ENCODE results near the gene ARHGAP21.

ARHGAP21 gene

GRCh38 chr10:24724381-24725228 is 918 bp upstream of the ARHGAP21 start:
- H3K4me2 ChIP-seq = peak overlapping the region; percentile 89
- peak overlapping the region; percentile 89 for H3K4me3 ChIP-seq
- peaks cover 63% of the 10 kb centered on the region for H3K4me1 ChIP-seq
- H3K9ac ChIP-seq = peak overlapping the region; percentile 87
- H4K20me1 ChIP-seq = peaks cover 28% of the 10 kb centered on the region
- H3K27me3 ChIP-seq = no peaks in the 10 kb centered on the region
- H3K27ac ChIP-seq = peak overlapping the region; percentile 91
- H3K36me3 ChIP-seq = peaks cover 5% of the 10 kb centered on the region
- H3K9me3 ChIP-seq = no peaks in the 10 kb centered on the region
- no peak for TF ChIP-seq Cebpa-rat (IDR thresholded peaks at IDR 0.05)

GRCh38 chr10:24723386-24723787 is 300 bp downstream of the ARHGAP21 start:
- Histone ChIP-seq H3K4me2 (peak overlapping the region; percentile 89), H3K27me3 (no peaks in the 10 kb centered on the region), H3K9ac (peak overlapping the region; percentile 87), H3K4me1 (peaks cover 71% of the 10 kb centered on the region), H3K27ac (peak overlapping the region; percentile 91), H3K4me3 (peak overlapping the region; percentile 89), H3K36me3 (peaks cover 6% of the 10 kb centered on the region), H4K20me1 (peaks cover 36% of the 10 kb centered on the region), H3K9me3 (no peaks in the 10 kb centered on the region)
- no peak for TF ChIP-seq Cebpa-rat (IDR thresholded peaks at IDR 0.05)

- H3K27me3 ChIP-seq = no peaks in the 10 kb centered on the region
- H3K27ac ChIP-seq = peak overlapping the region; percentile 91
- peak overlapping the region; percentile 89 for H3K4me3 ChIP-seq
- peaks cover 66% of the 10 kb centered on the region for H3K4me1 ChIP-seq
- H3K4me2 ChIP-seq = peak overlapping the region; percentile 89
- no peak for TF ChIP-seq Cebpa-rat (IDR thresholded peaks at IDR 0.05)
- H3K9me3 ChIP-seq = no peaks in the 10 kb centered on the region
- peaks cover 42% of the 10 kb centered on the region for H4K20me1 ChIP-seq
- peaks cover 11% of the 10 kb centered on the region for H3K36me3 ChIP-seq
- peak overlapping the region; percentile 87 for H3K9ac ChIP-seq
These were observed 856 bp downstream of the ARHGAP21 start for GRCh38 chr10:24722676-24723385.

- no peaks in the 10 kb centered on the region for H3K27me3 ChIP-seq
- H3K27ac ChIP-seq = peak overlapping the region; percentile 91
- peak overlapping the region; percentile 89 for H3K4me3 ChIP-seq
- peaks cover 48% of the 10 kb centered on the region for H4K20me1 ChIP-seq
- peaks cover 17% of the 10 kb centered on the region for H3K36me3 ChIP-seq
- H3K4me1 ChIP-seq = peaks cover 66% of the 10 kb centered on the region
- H3K9me3 ChIP-seq = no peaks in the 10 kb centered on the region
- no peak for TF ChIP-seq Cebpa-rat (IDR thresholded peaks at IDR 0.05)
- H3K4me2 ChIP-seq = peak overlapping the region; percentile 89
- H3K9ac ChIP-seq = peak overlapping the region; percentile 87
These were observed 1.5 kb downstream of the ARHGAP21 start for GRCh38 chr10:24722131-24722675.

- Histone ChIP-seq H3K9me3 (no peaks in the 10 kb centered on the region), H3K9ac (peak overlapping the region; percentile 87), H3K4me1 (peaks cover 66% of the 10 kb centered on the region), H3K27ac (no peak overlapping the region), H4K20me1 (peaks cover 56% of the 10 kb centered on the region), H3K27me3 (no peaks in the 10 kb centered on the region), H3K36me3 (peaks cover 17% of the 10 kb centered on the region), H3K4me3 (peak overlapping the region; percentile 89), H3K4me2 (peak overlapping the region; percentile 89)
- TF ChIP-seq Cebpa-rat (IDR thresholded peaks at IDR 0.05) = no peak
These were observed 2.2 kb downstream of the ARHGAP21 start for GRCh38 chr10:24721229-24722106.

GRCh38 chr10:24720096-24720495 is 3.6 kb downstream of the ARHGAP21 start:
- peak overlapping the region; percentile 89 for H3K4me2 ChIP-seq
- peaks cover 58% of the 10 kb centered on the region for H3K4me1 ChIP-seq

GRCh38 chr10:24718031-24718855 is 5.4 kb downstream of the ARHGAP21 start:
- Histone ChIP-seq H3K4me2 (no peak overlapping the region), H3K27me3 (no peaks in the 10 kb centered on the region), H3K9me3 (no peaks in the 10 kb centered on the region), H3K4me1 (peaks cover 56% of the 10 kb centered on the region), H3K4me3 (no peak overlapping the region), H3K9ac (no peak overlapping the region), H3K27ac (no peak overlapping the region), H4K20me1 (peaks cover 86% of the 10 kb centered on the region), H3K36me3 (peaks cover 17% of the 10 kb centered on the region)
- TF ChIP-seq Cebpa-rat (IDR thresholded peaks at IDR 0.05) = no peak

More at GRCh38 chr10:24720096-24720495, 3.6 kb downstream of the ARHGAP21 start:
- Histone ChIP-seq H3K27me3 (no peaks in the 10 kb centered on the region), H4K20me1 (peaks cover 69% of the 10 kb centered on the region), H3K9me3 (no peaks in the 10 kb centered on the region), H3K9ac (no peak overlapping the region), H3K36me3 (peaks cover 17% of the 10 kb centered on the region), H3K27ac (no peak overlapping the region), H3K4me3 (peak overlapping the region; percentile 89; the same call in 1 of the 2 replicates)
- TF ChIP-seq Cebpa-rat (IDR thresholded peaks at IDR 0.05) = no peak

GRCh38 chr10:24716295-24716694 is 7.4 kb downstream of the ARHGAP21 start:
- H3K9ac ChIP-seq = no peak overlapping the region
- H4K20me1 ChIP-seq = peaks cover 90% of the 10 kb centered on the region
- H3K9me3 ChIP-seq = no peaks in the 10 kb centered on the region
- no peak for TF ChIP-seq Cebpa-rat (IDR thresholded peaks at IDR 0.05)
- peaks cover 18% of the 10 kb centered on the region for H3K36me3 ChIP-seq
- no peak overlapping the region for H3K27ac ChIP-seq
- 0 out of 2 replicates have a peak overlapping the region, but pooled peaks have one; percentile 4 for H3K4me2 ChIP-seq
- H3K4me3 ChIP-seq = no peak overlapping the region
- no peaks in the 10 kb centered on the region for H3K27me3 ChIP-seq
- H3K4me1 ChIP-seq = peaks cover 44% of the 10 kb centered on the region

Measured in BLaER1 (cell line).